GM21737 (cell line): ENCODE measurements around the gene MYO1G.
A peak's percentile ranks its signal among the peaks of the same experiment; 100 is the strongest.
"Not testable (repeated sequence)": the region's sequence is repeated elsewhere in the genome, so short reads cannot be mapped to it uniquely, and the experiment has no call there.

Source experiments
- ATAC-seq: cut with Tn5 transposase; IDR thresholded peaks from one replicate; pipeline ENCODE4 v1.9.1; 2021; ENCODE audit warnings: mild to moderate bottlenecking, moderate library complexity; ENCODE audit not compliant: unreplicated experiment

MYO1G gene

GRCh38 chr7:44978511-44979366 is at the start of gene MYO1G:
Gene MYO1G (minus strand): TSS chr7:44979015. CDS start chr7:44978961, 54 bp downstream.
- peak; percentile 59 for ATAC-seq

DNA sequence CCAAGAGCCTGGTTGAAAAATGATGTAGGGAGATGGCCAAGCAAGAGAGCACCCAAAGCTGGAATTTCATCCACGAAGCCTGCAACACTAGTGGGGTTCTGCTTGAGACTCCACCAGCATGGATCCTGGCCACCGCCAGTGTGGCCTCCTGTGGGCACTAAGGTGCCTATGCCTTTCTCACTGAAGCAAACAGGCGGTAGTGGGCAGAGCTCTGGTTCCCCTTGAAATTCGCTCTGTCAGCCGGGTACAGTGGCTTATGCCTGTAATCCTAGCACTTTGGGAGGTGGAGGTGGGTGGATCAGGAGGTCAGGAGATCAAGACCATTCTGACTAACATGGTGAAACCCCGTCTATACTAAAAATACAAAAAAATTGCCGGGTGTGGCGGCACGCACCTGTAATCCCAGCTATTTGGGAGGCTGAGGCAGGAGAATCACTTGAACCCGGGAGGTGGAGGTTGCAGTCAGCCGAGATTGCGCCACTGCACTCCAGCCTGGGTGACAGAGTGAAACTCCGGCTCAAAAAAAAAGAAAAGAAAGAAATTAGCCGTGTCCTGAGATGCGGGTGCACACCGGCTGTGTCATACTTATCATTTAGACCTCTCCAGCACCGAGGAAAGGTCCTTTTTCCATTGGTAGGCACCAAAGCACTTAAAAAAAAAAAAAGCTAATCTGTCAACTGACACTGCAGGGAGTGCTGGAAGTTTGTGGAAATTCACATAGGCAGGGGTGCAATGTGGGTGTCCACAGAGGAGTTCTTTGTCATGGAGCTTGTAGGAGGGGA is 49.5 kb upstream of the MYO1G start:
- ATAC-seq, result no peak

GRCh38 chr7:45027774-45028114 is 48.9 kb upstream of the MYO1G start:
- peak; percentile 4 for ATAC-seq

DNA sequence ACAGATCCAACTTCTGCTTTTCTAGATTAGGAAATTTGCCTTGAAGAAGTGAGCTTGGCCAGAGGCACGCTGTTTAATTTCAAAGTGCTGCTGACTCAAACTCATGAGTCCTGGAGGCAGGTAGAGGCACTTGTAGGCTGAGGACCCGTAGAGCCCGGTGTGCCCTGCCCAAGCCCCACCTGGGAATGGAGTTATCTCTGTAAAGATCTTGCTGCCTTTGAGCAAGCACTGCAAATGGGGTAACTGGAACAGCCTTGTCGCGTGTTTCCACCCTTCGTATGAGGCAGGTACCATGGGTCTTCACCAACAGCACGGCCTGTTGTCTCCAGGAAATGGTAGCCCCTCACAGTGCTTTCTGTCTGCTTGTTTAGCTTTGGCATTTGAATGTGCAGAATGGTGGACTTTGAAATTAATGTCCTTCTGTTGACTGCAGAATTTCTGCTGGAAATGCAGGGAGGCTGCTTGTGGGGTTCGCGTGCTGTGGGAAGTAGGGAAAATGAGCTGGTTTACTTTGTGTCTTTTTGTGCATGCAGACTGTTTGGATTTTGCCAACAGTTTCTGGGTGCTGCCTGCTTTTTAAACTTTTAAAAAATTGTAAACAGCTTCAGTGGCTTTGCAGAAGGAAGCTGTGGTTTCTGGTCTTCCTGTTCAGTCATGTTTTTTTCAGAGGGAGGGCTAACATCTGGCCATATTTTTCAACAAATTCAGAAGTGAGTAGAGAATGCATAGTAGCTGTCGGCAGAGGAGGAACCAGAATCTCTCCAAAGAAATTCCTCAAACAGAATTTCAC is 48.4 kb upstream of the MYO1G start:
- peak; percentile 39 for ATAC-seq

- ATAC-seq, result no peak
Observed at GRCh38 chr7:45026013-45026412, 47.2 kb upstream of the MYO1G start.

- ATAC-seq, result not testable (repeated sequence)
Observed at GRCh38 chr7:45025473-45025872, 46.7 kb upstream of the MYO1G start.

GRCh38 chr7:45024126-45024744 is 45.4 kb upstream of the MYO1G start:
- ATAC-seq, result no peak

GRCh38 chr7:45021604-45022296 is 42.9 kb upstream of the MYO1G start:
- peak; percentile 68 for ATAC-seq

DNA sequence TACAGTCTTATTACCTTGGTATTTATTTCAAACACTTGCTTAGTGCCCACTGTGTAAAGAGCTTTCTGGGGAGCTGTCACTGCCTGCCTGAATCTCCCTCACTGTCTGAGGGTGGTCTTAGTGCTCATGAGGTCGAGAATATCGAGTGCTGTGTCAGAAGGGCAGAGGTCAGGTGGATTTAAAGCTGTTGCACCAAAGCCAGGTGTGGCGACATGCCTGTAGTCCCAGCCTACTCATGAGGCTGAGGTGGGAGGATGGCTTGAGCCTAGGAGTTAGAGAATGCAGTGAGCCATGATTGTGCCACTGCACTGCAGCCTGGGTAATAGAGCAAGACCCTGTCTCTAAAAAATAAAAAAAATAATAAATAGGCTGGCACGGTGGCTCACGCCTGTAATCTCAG is 42.1 kb upstream of the MYO1G start:
- ATAC-seq, result no peak

DNA sequence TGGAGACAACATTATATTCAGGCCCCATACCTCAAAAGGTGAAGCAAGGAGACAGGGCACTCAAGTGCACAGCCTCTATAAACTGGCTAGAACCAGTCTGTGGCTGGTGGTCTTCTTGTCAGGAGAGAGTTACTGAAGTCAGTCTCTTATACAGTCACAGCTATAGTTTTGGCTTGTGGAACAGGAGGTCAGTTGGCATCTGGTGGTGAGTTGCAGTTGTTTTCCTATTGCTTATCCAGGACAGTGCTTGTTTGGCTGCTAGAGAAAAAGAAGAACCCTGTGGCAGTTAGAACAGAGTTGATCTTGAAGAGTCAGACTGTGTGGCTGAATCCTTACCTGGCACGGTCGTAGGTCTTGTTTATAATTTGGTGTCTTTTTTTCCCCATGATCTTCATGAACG is 38.4 kb upstream of the MYO1G start:
- no peak for ATAC-seq

DNA sequence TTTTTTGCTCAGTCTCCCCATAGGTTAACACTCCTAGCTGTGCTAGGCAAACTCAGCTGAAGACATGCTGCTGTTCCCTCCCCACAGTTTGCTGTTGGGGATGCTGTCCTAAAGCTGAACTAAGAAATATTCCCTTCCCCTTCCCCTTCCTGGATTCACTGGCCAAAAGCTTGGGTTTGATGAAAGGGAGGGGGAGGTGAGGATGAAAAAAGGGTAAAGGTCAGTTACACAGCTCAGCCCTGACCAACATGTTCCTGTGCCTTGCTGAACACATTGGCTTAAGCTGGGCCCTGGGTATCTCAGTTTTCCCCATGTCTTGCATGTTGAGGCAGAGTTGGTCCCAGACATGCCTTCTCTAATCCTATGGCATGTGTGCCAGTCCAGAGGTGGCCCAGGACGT is 36.5 kb upstream of the MYO1G start:
- ATAC-seq, result no peak

GRCh38 chr7:45013465-45013967 is 34.7 kb upstream of the MYO1G start:
- ATAC-seq, result no peak

- ATAC-seq, result no peak
Observed at GRCh38 chr7:45007571-45008328, 28.9 kb upstream of the MYO1G start.

GRCh38 chr7:45007106-45007505 is 28.3 kb upstream of the MYO1G start:
- no peak for ATAC-seq

- no peak for ATAC-seq
Observed at GRCh38 chr7:45003789-45004188, 25.0 kb upstream of the MYO1G start.

GRCh38 chr7:45001826-45002225 is 23.0 kb upstream of the MYO1G start:
- ATAC-seq, result no peak

DNA sequence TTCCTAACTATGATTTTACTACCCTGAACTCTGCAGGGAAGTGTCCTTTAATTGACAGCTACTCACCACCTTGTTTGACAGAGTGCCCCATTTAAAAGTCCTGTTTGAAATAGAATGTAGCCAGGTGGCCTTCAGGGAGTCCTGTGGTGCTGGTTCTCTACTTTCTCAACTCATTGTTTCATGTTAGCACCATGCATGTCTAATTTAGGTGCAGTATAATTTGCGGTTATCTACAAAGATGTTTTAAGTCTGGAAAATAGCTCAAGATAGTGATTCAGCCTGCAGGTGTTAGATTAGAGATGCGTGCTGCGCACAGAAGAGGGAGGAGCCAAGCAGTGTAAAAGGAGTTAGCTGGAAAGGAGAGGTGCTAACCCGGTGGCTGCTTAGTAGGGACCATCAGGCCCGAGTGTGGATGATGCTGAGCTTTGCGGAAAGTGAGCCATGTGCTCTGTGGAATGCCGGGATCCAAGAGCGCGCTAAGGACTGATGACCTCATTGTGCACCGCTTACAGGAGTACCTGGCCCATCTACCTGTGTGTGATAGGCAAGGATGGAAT is 22.4 kb upstream of the MYO1G start:
- peak; percentile 25 for ATAC-seq

DNA sequence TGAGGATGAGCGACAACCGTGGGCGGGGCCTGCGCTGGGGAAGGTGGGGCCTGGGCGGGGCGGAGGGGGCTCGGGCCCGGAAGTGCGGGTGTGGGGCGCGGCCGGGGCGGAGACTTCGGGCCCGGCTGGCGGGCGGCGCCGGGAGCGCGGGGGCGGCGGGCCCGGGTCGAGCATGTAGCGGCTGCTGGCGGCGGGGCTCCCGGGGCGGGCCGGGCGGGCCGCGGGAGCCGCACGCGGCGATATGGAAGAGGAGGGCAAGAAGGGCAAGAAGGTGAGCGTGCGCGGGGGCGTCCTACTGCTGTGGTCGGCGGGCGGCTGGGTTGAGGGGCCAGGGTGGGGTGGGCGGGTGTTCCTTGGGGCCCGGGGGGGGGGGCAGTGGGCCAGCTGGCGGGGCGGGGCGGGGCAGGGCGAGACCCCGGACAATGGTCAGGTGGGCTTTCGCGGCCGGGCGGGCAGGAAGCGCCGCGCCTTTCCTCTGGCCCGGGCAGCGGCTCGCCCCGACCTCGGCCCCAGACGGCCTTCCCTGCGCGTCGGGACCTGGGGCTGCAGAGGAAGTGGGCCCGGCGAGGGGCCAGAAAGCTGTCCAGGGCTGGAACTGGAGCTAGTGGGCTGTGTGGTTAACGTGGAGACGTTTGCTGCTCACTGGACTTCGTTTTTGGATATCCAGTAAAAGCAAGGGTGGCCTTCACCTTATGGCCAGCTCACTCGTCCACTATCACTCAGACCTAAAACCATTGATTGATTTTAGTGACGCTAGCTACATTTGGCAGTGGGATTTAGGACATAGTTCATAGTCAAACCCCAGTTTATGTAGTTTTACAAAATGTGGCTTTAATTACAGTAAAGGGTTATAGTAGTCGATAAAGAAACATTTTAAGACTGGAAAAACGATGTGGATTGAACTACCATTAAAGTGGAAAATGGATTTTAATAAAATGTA is 21.5 kb upstream of the MYO1G start, which contains the start of gene CCM2:
CCM2 (plus strand) TSS at position 109 of the 940 bp plus-strand sequence; CDS start at position 242, 133 bp downstream.
- peak; percentile 3 for ATAC-seq
